NCI-H146 treated with DMSO at 0.1 percent for 48 hours (cell line): ENCODE measurements around the gene CNTN4.

Experiments used
- DNase-seq: peaks from one replicate; lab custom pipeline; 2025; ENCODE audit not compliant: unreplicated experiment; lab: John Stamatoyannopoulos, UW

CNTN4 gene

DNA sequence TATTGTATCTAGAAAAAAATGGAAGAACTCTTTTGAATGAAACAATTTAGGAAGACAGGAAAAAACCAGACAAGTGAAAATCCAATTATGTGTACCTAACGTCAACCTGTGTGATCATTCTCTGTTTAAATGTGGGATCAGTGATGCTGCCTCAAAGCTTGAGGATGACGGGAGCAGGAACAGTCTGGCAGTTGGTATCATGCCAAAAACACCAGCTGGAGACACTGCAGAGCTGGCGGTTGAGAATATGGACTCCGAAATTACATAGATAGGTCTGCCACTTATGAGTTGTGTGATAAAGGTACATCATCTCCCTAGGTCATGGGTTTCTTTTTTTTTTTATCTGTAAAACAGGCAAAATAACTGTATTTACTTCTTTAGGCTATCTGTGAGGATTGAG is 480.5 kb downstream of the CNTN4 start:
- no peak for DNase-seq

DNA sequence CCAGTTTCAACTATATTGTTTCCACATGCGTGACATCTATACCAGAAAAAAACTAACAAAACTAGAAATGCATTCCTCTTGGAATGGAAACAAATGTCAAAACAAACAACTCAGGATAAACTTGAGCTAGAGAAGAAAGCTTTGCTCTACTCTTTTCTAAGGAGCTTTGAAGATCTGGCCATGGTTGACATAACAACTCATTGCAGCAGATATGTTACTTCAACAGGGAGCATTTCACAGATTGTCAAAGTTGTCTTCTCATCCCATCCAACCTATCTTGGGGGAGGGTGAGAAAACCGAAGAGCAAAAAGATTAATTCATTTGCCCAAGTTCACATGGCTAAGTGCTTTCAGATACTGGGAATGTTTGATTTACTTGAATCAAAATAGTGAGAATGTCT is 484.4 kb downstream of the CNTN4 start:
- no peak for DNase-seq

- DNase-seq = no peak
These were observed 490.8 kb downstream of the CNTN4 start for GRCh38 chr3:2589336-2589969.

DNA sequence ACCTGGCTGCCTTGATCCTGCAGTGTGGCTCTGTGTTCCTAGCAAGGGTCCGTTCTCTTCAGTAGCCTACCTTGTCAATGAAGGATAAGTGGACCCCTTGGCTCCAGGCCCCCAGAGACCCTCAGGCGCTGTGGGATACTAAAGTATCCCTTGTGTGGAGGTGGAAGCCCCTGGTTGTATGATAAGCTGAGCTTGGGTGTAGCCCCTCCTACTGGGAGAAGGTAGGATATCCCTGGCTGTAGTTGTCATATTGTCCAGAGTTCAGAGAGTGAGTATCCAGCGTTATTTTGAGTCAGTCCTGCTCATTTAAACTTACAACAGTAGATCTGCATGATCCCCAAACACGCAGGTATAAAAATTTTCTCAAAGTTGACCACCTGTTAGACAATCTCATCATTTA is 496.8 kb downstream of the CNTN4 start:
- no peak for DNase-seq

DNA sequence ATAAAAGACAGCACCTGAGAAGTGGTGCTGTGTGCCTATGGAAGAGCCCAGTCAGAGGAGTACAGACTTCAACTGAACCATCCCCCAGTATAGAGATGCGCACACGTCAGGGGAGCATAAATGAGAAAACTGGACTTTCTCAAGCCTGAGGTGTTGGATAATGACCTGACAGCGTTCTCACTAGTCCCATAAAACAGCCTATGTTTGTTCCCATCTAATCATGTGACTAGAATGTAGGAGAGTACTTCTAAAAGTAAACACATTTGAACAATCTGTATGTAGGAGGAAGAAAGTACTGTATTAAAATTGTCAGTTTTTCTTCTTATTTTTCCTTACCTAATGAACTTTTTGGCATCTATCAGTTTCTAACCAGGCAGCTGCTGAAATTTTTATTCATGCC is 498.9 kb downstream of the CNTN4 start:
- DNase-seq = no peak

- DNase-seq = no peak
These were observed 500.8 kb downstream of the CNTN4 start for GRCh38 chr3:2599471-2599870.

DNA sequence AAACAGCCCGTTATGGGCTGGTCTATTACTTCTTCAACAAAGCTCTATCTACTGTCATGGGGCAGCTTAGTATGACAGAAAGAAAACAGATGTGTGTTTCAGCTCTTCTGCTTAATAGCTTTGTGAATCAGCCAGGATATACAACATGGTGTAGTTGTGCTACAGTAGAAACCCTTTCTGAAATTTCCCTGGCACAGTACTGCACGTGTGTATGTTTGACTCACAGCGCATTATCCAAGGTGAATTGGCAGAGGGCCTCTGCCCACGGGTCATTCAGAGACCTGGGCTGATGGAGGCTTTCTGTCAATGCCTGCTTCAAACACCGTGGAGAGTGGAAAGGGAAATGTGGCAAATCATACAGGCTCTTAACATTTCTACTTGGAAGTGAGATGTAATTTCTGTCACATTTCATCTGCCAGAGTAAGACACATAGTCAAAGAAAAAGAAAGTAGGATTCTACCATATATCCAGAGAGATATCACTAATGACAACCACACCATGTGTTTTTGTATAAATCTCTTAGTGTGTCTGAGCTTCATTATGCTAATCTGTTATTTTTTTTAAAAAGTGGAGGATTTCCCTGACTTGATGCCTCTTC is 505.1 kb downstream of the CNTN4 start:
- DNase-seq = no peak

DNA sequence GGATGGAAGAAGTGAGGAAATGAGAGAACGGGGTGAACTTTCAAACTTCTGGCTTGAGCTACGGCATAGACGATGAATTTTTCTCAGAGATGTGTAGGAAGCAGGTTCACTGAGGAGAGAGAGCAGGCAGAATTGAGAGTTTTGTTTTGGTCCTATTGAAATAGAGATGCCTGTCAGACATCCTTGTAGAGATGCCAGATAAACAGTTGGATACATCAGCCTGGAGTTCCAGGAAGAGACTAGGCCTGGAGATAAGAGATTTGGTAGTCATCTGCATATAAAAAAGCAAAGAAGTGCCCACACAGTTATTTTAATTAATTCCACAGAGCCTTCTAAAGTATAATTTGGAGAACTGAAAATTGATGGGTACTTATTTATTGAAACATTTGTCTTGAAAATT is 515.9 kb downstream of the CNTN4 start:
- DNase-seq = no peak

DNA sequence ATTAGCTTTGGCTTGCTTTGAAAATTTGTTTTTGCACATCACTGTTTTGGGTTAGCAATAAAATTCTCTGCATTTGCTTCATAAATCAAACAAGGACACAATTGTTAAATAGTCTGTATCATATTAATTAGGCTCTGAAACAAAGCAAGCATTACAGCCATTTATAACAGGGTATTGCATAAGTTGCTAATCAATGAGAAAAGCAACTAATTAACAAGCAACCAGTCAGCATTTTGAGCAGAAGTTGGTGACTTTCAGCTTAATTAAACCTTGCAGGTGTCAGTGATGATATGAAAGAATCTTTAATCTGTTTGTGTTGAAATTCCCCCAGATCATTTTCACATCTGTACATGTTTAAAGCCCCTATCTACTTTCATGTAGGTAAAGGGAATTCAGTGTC is 516.4 kb downstream of the CNTN4 start:
- DNase-seq = no peak

DNA sequence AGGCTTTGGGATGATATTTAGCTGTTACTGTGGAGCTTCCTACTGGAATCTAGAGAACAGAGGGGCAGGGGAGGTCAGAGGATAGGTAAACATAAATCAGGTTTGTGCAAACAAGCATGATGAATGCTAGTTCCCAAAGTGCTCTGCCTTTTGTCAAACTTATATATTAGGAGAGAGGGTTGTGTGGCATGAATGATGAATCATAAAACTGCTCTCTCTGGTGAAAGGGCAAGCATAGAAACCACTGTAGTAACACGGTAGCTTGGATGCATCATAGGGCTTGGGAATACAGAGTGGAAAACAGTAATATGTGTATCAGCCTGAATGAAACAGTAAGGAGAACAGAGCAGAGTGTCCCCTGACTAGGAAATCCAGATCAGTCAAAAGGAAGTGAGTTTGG is 524.8 kb downstream of the CNTN4 start:
- no peak for DNase-seq

DNA sequence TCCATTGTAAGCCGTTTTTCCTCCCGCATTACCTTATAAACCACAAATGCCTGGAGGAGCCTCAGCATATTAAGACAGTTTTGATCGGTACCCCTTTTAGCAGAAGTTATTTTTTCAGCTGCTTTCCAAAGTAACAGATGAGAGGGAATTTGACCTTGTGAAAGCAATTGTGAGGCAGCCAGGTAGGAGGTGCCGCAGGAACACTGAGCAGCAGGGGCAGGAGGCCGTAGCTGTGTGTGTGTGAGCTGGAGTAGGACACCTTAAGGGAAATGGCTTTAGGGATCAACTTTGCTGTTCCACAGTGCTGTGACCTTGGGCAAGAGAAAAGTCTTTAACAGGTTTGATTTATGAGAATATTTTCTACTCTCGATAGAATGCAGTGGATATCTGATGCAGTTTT is 529.5 kb downstream of the CNTN4 start:
- DNase-seq = no peak

- no peak for DNase-seq
These were observed 536.8 kb downstream of the CNTN4 start for GRCh38 chr3:2635511-2635910.

DNA sequence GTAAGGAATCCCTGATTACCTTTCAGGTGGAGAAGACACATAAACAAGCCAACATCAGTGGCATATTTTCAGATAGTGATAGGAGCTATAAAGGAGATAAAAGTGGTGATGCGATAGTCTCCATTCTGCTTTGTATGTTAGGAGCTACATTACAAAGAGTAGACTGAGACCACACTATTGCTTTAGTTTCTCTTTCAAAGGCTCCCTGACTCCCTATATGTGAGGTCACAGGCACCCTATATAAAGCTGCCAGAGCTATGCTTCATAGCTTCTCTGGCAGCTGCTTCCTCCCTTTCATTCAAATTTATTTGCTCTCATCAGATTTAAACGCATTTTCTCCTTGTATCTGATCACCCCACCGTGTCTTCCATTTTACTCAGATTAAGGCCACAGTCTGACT is 544.9 kb downstream of the CNTN4 start:
- DNase-seq = no peak

GRCh38 chr3:2645001-2645400 is 546.3 kb downstream of the CNTN4 start:
- DNase-seq = no peak

DNA sequence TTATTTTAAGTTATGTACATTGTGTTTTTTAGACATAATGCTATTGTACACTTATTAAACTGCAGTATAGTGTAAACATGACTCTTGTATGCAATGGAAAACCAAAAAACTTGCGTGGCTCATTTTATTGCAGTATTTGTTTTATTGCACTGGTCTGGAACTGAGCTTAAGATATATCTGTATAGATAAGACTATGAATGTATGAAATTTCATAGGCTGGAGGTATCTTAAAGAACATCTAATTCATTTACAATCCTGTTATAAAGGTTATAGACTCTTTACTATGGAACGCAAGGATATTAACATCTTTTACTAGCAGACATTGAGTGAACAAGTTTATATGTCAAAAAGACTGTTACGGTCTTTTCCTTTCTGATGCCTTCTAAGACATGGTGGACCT is 552.1 kb downstream of the CNTN4 start:
- no peak for DNase-seq

- no peak for DNase-seq
These were observed 553.7 kb downstream of the CNTN4 start for GRCh38 chr3:2652386-2652785.

DNA sequence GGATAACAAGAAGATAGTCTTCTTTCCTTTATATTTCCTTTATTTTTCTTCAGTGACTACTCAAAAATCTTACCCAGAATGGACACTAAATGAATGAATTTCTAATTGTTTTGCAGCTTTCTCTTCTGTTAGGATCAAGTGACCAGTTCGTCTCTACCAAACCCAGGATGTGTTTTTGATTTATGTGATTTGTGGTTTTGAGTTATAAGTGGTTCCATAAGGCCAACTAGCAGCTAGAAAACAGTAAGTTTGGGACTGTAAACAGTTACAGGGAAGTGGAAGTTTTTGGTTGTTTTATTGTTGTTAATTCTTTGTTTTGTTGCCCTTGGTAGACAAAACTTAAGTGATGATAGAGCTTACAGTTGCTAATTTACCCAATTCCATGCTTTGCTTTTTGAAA is 555.0 kb downstream of the CNTN4 start:
- DNase-seq = no peak

GRCh38 chr3:2655229-2655701 is 556.6 kb downstream of the CNTN4 start:
- DNase-seq = no peak

DNA sequence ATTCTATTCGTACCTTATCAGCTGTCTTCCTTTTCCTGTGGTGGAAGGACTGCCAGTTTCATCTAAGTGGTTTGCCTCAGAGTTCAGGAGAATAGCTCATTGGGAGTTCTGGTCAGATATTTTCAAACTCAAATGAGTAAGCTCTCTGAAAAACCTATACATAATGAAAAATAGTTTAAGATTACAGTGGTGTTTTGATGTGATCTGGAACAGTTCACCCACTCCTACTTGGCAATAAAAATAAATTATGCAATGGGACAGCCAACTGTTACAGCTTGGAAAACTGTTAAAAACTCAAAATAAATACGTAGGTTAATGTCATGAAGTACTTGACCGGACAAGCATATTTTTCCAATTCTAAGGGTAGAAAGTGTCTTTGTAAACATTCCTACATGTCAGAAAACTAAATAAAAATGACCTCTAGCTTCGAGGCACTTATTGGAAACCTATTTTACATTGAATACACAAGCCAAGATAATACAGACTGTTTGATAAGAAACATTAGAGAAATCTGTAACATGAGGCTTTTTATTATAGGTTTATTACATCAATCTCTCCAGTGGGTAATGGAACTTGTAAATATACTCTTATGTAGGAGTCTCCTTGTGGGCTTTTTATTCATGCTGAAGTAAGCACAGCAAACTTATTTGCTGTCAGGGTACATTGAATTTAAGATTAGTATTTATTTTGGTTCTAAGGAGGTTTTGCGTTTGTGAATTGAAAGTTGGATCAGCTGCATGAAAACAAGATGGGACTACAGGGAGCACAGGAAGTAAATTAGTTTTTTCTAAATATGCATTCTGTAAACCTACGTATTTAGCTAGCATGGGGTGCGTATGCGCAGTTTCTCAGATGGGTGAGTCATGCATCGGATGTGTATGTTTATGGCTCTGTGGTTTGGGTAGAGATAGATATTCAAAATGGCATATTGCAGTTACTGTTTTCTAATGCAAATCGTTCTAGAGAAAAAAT is 558.4 kb downstream of the CNTN4 start:
- no peak for DNase-seq

DNA sequence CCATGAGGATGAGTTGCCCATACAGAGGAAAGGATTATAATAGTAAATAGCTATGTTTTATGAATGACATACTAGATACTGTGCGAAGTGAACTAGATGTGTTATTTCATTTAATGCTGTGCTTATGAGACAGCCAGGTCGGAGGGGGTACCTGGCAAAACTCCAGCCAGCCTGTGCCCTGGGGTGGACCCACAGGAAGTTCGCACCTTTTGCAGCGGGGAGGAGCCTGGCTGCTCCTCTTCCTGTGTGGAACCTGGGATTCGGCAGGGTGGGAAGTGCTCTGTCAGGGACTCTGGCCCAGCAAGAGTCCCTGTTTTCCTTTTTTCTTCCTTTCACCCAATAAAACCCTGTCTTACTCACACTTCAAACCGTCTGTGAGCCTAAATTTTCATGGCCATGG is 559.3 kb downstream of the CNTN4 start:
- DNase-seq = no peak

DNA sequence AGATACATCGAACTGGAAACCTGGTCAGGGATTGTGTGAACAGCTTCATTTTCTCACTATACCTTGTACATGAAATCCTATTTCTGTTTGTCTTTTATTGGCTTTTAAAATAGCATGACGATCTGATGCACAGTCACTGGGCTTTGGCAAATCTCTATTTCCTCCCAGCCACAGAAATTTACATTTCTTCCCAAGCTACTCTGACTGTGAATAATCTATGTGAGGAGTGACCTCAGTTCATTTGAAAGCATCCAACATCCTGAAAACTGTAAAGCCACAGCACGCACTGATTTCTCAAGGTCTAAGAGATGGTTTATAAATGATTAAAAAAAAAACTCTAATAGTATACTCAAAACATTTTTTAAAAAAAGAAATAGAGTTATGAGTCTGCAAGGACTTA is 561.2 kb downstream of the CNTN4 start:
- DNase-seq = no peak

- no peak for DNase-seq
These were observed 562.4 kb downstream of the CNTN4 start for GRCh38 chr3:2661078-2661477.
